Body of pancreas (tissue), 4 donors: Measurements from ENCODE around the gene RCCD1.

ENCODE experiments used
- CTCF ChIP-seq, 7 experiments: fragments of 450-650 bp in 4 of 7; fragments of 200-600 bp in 3 of 7; sonication (generic) in 3 of 7; IDR thresholded peaks; one replicate each; pipeline ENCODE4 v1.5.1; 2016 to 2019; ENCODE audit warnings: antibody characterized with exemption in 7 of 7
- POLR2A ChIP-seq, 3 donors: fragments of 450-650 bp; IDR thresholded peaks; one replicate each; pipeline ENCODE4 v1.6.1; 2016; ENCODE audit warnings: antibody characterized with exemption in 3 of 3, mild to moderate bottlenecking in 2 of 3

- TF ChIP-seq POLR2A (IDR thresholded peaks at IDR 0.05): no peak
- no peak for TF ChIP-seq CTCF (IDR thresholded peaks at IDR 0.05)
Measured at GRCh38 chr15:90959028-90959595, 4.4 kb downstream of the RCCD1 start.
